ENCODE measurements around the gene DLG1.

The DLG1 gene

DNA sequence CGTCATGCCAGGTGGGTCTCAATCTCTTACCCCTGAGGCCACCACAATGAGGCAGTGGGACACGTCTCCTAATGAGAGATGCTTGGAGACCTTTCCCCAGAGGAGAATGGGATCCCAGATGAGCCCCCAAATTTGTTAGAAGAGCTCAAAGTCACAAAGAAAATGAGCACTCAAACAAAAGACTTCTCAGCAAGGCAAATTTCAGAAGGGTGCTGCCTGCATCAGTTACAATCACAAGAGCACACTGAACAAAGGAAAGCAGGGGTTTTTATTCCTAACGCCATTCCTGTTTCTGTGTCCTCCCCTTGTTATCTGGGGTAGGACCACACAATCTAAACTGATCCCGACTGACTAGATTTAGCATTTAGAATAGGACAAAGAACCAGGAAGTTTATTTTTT, 50.1 kb downstream of the DLG1 start:
- no peak for DNase-seq (ENCODE audit: low read depth, low spot score)

DNA sequence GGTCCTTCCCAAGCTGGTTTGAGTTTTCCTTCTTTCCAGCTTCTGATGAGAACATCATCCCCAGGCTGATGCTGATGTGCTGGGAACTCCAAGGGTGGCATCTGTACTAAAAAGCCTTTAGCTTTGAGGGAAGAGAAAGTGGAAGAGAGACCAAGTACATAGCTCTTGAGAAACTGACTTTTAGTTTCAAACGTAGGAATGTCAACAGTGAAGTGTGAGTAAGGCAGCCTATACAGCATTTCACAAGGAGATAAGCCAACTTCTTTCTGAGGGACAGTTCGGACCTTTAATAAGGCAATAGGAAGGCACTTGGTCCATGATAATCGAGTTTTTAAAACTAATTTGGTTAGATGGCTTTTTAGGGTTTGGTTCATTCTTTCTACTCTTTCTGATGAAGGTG, 53.7 kb downstream of the DLG1 start:
- DNase-seq (ENCODE audit: low read depth, low spot score): no peak

- no peak for DNase-seq (ENCODE audit: low read depth, low spot score)
These were observed 55.5 kb downstream of the DLG1 start for GRCh38 chr3:197242784-197243432.

GRCh38 chr3:197241173-197241572, 57.2 kb downstream of the DLG1 start:
- no peak for DNase-seq (ENCODE audit: low read depth, low spot score)

GRCh38 chr3:197239857-197240256, 58.6 kb downstream of the DLG1 start:
- no peak for DNase-seq (ENCODE audit: low read depth, low spot score)

DNA sequence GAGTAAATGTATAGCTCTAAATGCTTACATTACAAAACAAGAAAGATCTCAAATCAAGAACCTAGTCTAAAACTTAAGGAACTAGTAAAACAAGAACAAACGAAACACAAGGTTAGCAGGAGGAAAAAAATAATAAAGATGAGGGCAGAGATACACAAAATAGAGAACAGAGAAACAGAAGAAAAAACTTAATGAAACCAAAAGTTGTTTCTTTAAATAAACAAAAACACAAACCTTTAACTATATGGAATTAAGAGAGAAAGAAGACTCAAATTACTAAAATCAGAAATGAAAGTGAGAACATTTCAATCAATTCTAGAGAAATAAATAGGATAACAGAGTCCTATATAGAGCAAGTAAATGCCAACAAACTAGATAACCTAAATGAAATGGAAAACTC, 59.6 kb downstream of the DLG1 start:
- no peak for DNase-seq (ENCODE audit: low read depth, low spot score)

DNA sequence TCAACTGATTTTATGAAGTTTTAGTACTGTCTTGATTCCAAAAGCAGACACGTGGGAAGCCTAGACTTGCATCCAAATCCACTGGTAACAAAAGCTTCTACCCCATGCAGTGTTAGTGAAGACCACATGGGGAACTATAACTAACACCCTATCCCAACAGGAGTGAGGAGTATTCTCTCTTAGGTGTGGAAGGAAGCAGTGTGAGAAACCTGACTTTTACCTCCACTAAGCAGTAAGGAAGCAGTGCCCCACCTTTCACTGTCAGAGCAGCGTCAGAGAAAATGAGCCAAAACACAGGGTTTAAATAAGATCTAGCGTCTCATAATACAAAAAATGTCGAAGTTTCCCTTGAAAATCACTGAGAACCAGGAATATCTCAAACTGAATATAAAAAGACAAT, 60.5 kb downstream of the DLG1 start:
- DNase-seq (ENCODE audit: low read depth, low spot score): no peak

DNA sequence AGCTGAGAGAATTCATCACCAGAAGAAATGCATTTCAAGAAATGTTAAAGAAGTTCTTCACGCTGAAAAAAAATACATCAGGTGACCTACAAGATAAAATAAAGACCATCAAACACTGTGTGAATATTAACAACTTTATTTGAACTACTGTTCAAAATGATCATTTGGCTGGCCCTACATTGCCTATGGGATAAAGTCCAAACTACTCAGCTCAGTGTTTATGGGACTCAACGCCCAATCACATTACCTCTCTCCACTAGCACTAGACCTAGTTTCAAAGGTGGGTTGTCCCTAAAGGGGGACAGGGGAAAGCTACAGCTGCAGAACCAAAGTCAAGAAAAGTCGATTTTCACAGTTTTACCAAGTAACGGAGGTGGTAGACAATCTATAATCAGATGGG, 62.0 kb downstream of the DLG1 start:
- DNase-seq (ENCODE audit: low read depth, low spot score): no peak

DNA sequence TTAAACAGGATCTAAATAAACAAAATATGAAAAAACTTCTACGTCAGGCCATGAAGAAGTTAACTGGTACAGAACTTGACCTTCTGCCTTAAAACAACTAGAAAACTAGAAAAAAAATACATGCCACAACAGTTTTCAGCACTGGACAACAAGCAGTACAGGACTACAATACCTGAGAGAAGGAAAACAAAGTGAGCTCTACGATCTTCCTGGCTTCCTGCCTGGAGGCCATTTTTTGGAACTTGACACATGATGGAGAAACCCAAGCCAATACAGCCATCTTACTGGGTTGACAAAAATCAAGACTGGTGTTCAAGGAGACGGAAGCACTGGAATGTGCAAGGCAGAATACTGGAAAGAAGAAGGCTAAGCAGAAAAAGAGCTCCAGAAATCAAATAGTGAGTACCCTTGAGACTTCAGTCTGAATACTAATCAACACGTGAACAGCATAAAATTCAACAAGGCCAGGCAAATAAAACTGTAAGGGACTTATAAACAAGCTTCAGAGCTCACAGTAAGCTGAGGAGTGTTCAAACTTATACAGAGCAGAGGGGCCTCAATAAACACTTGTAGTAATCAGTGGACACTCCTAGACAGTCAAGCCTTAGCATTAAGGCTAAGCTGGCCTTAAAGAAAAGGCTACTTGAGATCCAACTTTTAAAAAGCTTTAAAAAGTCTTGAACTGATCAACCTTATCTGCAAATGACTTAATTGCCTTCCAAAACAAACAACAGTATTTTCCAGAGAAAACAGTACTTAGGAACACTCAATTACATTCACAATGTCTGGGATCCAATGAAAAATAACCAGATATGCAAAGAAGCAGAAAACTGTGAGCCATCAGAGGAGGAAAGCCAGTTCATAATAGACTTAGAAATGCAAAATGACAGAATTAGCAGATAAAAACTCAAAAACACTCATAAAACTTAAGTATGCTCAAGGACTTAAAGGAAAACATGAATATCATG, 63.2 kb downstream of the DLG1 start:
- DNase-seq (ENCODE audit: low read depth, low spot score): no peak

- no peak for DNase-seq (ENCODE audit: low read depth, low spot score)
These were observed 67.1 kb downstream of the DLG1 start for GRCh38 chr3:197231321-197231720.

DNA sequence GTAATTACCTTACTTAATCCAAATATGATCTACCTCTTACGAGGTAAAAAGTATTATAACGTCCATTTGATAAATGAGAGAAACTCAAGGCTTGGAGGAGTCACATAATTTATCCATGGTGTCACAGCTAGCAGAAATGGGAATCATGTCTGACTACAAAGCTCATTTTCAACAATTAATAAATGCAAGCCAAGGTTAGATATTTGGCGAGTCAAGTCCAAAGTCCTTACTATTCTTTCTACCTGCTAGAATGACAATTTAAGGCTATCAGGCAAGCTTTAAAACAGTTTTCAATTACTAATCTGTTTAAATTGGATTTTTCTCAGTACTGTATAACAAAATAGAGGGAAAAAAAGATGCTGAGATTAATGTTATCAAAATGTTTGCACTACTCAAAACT, 68.6 kb downstream of the DLG1 start:
- DNase-seq (ENCODE audit: low read depth, low spot score): no peak

- DNase-seq (ENCODE audit: low read depth, low spot score): no peak
These were observed 69.2 kb downstream of the DLG1 start for GRCh38 chr3:197229178-197229577.

DNA sequence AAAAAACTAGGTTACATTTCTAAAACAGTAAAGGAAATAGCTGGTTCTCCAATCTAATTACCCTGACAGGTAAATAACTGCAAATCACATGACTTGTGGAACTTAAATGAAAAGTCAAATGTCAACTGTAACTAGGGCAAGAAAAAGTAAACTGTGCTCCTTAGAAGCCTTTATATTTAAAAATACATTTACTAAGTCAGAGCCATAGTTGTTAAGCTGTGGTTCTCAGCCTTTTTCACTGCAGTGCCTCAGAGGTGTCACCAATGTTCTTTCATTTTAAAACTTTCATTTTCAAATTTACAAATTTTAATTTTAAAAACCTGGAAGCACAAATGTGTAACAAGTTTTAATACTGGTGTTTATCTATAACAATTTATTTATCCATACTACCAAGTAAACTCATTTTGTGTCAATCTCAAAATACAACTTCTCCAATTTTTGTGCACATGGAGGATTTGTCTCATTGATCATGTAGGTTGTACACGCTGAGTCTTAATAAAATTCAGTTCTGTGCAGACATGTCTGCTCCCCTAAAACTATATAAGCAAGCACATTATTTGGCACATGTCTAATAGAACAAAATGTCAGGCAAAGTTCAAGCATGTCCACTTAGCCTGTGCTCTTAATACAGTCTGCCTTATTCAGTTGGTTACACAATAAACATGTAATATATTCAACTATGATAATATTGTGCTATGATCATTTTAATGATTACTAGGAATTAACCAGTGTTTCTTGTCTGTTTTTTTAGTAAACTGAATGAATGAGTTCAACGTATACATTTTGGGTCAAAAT, 70.4 kb downstream of the DLG1 start:
- no peak for DNase-seq (ENCODE audit: low read depth, low spot score)

DNA sequence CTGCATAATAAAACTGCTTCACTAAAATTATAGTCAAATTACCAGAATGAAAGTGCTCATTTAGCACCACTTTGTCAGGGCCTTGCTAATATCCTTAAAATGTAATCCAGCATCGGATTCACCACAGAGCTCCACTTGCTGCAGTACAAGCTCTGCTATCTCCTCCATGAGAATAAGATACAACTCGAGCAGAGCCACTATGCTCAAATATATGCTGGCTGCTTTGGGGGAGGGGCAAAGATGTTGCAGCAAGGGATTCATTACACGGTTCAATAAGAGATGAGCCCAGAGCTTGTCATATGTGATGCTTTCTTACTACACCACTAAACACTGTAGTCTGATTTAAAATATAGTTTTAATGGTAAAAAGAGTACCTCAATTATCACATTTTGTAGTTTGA, 72.2 kb downstream of the DLG1 start:
- DNase-seq (ENCODE audit: low read depth, low spot score): no peak

GRCh38 chr3:197225579-197225978, 72.8 kb downstream of the DLG1 start:
- DNase-seq (ENCODE audit: low read depth, low spot score): no peak

DNA sequence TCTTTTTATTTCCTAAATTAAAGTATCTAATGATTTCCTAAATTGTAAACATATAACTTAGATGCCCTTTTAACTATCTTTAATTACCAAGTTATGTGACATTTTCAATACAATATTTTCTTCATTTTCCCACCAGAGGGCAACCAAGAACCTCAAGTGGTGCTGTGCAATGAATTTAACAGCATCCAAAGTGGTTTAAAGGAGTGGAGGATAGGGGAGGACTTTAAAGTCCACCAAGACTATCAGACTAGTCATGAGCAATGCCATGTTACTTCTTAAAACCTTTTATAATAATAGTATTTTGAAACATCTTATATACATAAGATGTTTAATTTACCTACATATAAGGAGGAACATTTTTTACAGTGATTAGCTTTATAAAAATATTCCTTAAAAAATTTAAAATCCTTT, 74.4 kb downstream of the DLG1 start:
- peak; percentile 32 for DNase-seq (ENCODE audit: low read depth, low spot score)

DNA sequence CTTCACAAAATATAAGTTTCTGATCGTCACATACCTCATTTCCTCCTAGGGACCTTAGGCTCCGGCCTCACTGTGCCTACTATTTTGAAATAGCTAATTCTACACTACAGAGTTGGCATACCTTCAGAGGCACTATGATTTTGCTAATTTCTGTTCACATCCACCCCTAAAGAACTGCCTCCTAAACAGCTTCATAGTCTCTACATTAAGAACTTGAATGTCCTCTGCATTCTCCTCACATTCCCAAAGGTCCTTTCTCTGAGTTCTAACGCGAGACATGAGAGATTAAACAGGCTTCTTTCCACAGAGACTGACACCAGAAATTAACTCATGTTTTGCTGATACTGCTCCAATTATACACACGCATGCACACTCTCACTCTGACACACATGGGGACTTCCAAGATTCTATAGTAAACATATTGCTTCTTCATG, 75.5 kb downstream of the DLG1 start:
- no peak for DNase-seq (ENCODE audit: low read depth, low spot score)

GRCh38 chr3:197219619-197220018, 78.8 kb downstream of the DLG1 start:
- DNase-seq (ENCODE audit: low read depth, low spot score): no peak

DNA sequence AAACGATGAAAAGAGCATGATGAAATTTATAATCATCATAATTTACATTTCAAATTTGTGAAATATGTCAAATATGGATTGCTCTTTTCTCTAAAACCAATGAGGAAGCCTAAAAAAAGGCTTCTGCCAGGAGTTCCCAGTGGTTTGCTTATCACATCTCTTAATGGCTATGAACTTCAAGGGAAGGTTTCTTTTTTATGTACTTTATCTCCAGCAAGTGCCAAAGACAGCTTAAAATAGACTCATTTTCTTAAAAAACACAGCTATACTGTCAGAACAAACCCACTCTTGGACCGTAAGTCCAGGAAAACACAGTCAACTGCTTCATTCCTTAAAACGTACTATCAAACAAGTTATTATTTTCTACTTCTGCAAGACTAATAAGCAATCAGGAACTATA, 80.2 kb downstream of the DLG1 start:
- DNase-seq (ENCODE audit: low read depth, low spot score): no peak

- no peak for DNase-seq (ENCODE audit: low read depth, low spot score)
These were observed 81.5 kb downstream of the DLG1 start for GRCh38 chr3:197216914-197217313.

DNA sequence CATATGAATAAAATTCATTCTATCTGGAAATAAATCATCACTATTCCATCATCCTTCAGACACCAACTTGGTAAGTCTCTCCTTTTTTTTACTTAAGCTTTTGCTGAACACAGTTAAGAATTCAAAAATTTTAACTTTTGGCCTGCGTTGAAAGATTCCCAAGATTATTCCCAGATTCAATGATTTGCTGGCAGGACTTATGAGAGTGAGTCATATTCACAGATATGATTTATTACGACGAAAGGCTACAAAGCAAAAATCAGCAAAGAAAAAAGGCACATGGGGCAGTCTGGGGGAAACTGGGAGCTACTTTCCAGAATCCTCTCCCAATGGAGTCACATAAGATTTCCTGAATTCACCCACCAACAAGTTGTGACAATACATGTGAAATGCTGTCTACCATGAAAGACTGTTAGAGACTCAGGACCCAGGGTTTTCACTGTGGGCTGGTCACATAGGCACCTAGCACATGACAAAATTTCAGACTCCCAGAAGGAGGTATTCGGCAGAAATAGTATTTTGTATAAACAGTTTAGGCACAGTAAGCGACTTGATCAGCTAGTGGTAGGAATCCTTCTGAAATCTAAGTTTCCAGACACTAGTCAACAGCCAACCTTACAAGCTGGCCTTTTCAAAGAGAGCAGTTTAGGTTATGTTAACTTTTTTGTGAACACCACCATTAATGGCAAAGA, 82.1 kb downstream of the DLG1 start:
- DNase-seq (ENCODE audit: low read depth, low spot score): no peak

DNA sequence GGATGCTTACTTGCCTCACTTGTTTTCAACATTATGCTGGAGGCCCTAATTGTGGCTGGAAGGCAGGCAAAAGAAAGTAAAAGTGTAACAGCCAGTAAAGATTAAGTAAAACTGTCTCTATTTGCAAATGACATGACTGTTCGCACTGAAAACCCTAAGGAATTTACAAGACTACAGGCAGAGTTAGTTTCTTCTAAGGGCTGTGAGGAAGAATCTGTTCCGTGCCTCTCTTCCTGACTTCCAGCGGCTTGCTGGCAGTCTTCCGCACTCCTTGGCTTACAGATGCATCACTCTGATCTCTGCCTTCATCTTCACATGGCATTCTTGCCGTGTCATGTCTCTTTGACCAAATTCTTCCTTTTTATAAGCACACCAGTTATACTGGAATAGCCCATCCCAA, 86.1 kb downstream of the DLG1 start:
- no peak for DNase-seq (ENCODE audit: low read depth, low spot score)
